Chondrocyte (in vitro differentiated cells): ENCODE results near the gene CDC42SE1. TPM values are rescaled to one million over a fixed set of nuclear protein-coding genes. Genes with fewer than 3 reads are reported as not detected.

Source experiments
- DNase-seq: peaks from one replicate; pipeline ENCODE4 v3.0.0; 2021; ENCODE audit warnings: mixed read lengths, low spot score
- H3K27ac Mint-ChIP-seq: one replicate; pipeline ENCODE4 v1.8.0; 2021; ENCODE audit warnings: mild to moderate bottlenecking, moderate library complexity, mixed read lengths; ENCODE audit not compliant: unreplicated experiment
- H3K27me3 Mint-ChIP-seq: 2 replicates; pipeline ENCODE4 v1.8.0; 2021; ENCODE audit warnings: low read depth, mixed read lengths
- H3K36me3 Mint-ChIP-seq: 2 replicates; pipeline ENCODE4 v1.8.0; 2021; ENCODE audit warnings: low read depth, mixed read lengths
- H3K4me1 Mint-ChIP-seq: 2 replicates; pipeline ENCODE4 v1.8.0; 2021; ENCODE audit warnings: low read depth, mild to moderate bottlenecking, mixed read lengths
- H3K4me3 Mint-ChIP-seq: one replicate; pipeline ENCODE4 v1.8.0; 2021; ENCODE audit warnings: mild to moderate bottlenecking, moderate library complexity, mixed read lengths; ENCODE audit not compliant: unreplicated experiment
- H3K9me3 Mint-ChIP-seq: 2 replicates; pipeline ENCODE4 v1.8.0; 2021; ENCODE audit warnings: low read depth, mixed read lengths
- CTCF ChIP-seq: fragments of 200-600 bp; sonication (generic); IDR thresholded peaks from 2 replicates; pipeline ENCODE4 v1.5.0; 2021; ENCODE audit warnings: antibody characterized with exemption, mild to moderate bottlenecking, moderate library complexity
- total RNA-seq: library from RNA; stranded (reverse); gene quantifications from 3 replicates; pipeline ENCODE4 v1.2.1, GENCODE V29; 2021

CDC42SE1 gene
- total RNA-seq, 1 donor from 2014 or later: 76.6 TPM

GRCh38 chr1:151065089-151065645, 5.7 kb upstream of the CDC42SE1 start:
- Mint-ChIP-seq H3K36me3 (peaks cover 12% of the 10 kb centered on the region), H3K4me1 (peaks cover 59% of the 10 kb centered on the region), H3K27ac (peak overlapping the region; percentile 66), H3K27me3 (no peaks in the 10 kb centered on the region), H3K9me3 (no peaks in the 10 kb centered on the region), H3K4me3 (no peak overlapping the region)
- TF ChIP-seq CTCF: no peak
- DNase-seq: no peak

- TF ChIP-seq CTCF: no peak
- no peaks in the 10 kb centered on the region for H3K27me3 Mint-ChIP-seq
- peak overlapping the region; percentile 96 for H3K4me3 Mint-ChIP-seq
- DNase-seq: no peak
- peaks cover 6% of the 10 kb centered on the region for H3K36me3 Mint-ChIP-seq
- peaks cover 59% of the 10 kb centered on the region for H3K4me1 Mint-ChIP-seq
- H3K9me3 Mint-ChIP-seq: no peaks in the 10 kb centered on the region
- peak overlapping the region; percentile 96 for H3K27ac Mint-ChIP-seq
These were observed 3.4 kb upstream of the CDC42SE1 start for GRCh38 chr1:151062741-151063371.

- Mint-ChIP-seq H3K9me3 (no peaks in the 10 kb centered on the region), H3K36me3 (peaks cover 5% of the 10 kb centered on the region), H3K27ac (peak overlapping the region; percentile 96), H3K27me3 (no peaks in the 10 kb centered on the region), H3K4me1 (peaks cover 69% of the 10 kb centered on the region), H3K4me3 (peak overlapping the region; percentile 96)
- no peak for TF ChIP-seq CTCF
- no peak for DNase-seq
These were observed 2.3 kb upstream of the CDC42SE1 start for GRCh38 chr1:151061704-151062103.

GRCh38 chr1:151060657-151061421, 1.4 kb upstream of the CDC42SE1 start:
- Mint-ChIP-seq H3K4me3 (peak overlapping the region; percentile 96), H3K27ac (peak overlapping the region; percentile 96), H3K27me3 (no peaks in the 10 kb centered on the region), H3K36me3 (peaks cover 7% of the 10 kb centered on the region), H3K9me3 (no peaks in the 10 kb centered on the region), H3K4me1 (peaks cover 73% of the 10 kb centered on the region)
- no peak for DNase-seq
- TF ChIP-seq CTCF: no peak

GRCh38 chr1:151060007-151060656, 710 bp upstream of the CDC42SE1 start, which contains the start of gene MLLT11:
Gene MLLT11, plus strand, starts transcription at chr1:151060397. Its CDS starts 6,828 bp downstream, at chr1:151067225.
- H3K9me3 Mint-ChIP-seq: no peaks in the 10 kb centered on the region
- H3K4me1 Mint-ChIP-seq: peaks cover 68% of the 10 kb centered on the region
- H3K27me3 Mint-ChIP-seq: no peaks in the 10 kb centered on the region
- no peak for TF ChIP-seq CTCF
- peaks cover 8% of the 10 kb centered on the region for H3K36me3 Mint-ChIP-seq
- peak within 1 kb of the TSS; percentile 96 for H3K4me3 Mint-ChIP-seq
- no peak for DNase-seq
- H3K27ac Mint-ChIP-seq: peak within 1 kb of the TSS; percentile 96
